SK-N-SH treated with all-trans-retinoic acid at 6 μM for 48 hours (cell line): ENCODE results near the gene WWC2.
A peak's percentile ranks its signal among the peaks of the same experiment; 100 is the strongest.

Experiments
- ATAC-seq: fragments of 200-7000 bp; cut with Tn5 transposase; 3 replicates; pipeline ENCODE4 v1.9.1; 2020; ENCODE audit warnings: mild to moderate bottlenecking, moderate library complexity
- BACH2 ChIP-seq: fragments of 250-450 bp; sonication (Bioruptor Pico); IDR thresholded peaks from 2 replicates; pipeline ENCODE4 v1.9.0; 2021; ENCODE audit warnings: mild to moderate bottlenecking, borderline replicate concordance
- CSDC2 ChIP-seq: fragments of 250-450 bp; sonication (Bioruptor Pico); IDR thresholded peaks from 2 replicates; pipeline ENCODE4 v1.5.0; 2020; ENCODE audit warnings: mild to moderate bottlenecking, moderate library complexity
- ESRRG ChIP-seq: fragments of 250-450 bp; sonication (Bioruptor Pico); IDR thresholded peaks from 2 replicates; pipeline ENCODE4 v1.6.1; 2021; ENCODE audit warnings: mild to moderate bottlenecking
- ISL1 ChIP-seq: fragments of 250-450 bp; sonication (Bioruptor Pico); IDR thresholded peaks from 2 replicates; pipeline ENCODE4 v2.1.2; 2022; ENCODE audit warnings: mild to moderate bottlenecking, moderate library complexity
- PPARA ChIP-seq: fragments of 250-450 bp; sonication (Bioruptor Pico); IDR thresholded peaks from 2 replicates; pipeline ENCODE4 v1.5.0; 2020; ENCODE audit warnings: mild to moderate bottlenecking, borderline replicate concordance
- RARB ChIP-seq: fragments of 250-450 bp; sonication (Bioruptor Pico); IDR thresholded peaks from 2 replicates; pipeline ENCODE4 v1.8.0; 2021; ENCODE audit warnings: mild to moderate bottlenecking, moderate library complexity
- SNAI2 ChIP-seq: fragments of 250-450 bp; sonication (Bioruptor Pico); IDR thresholded peaks from 2 replicates; pipeline ENCODE4 v1.5.0; 2020; ENCODE audit warnings: mild to moderate bottlenecking, moderate library complexity
- TCF4 ChIP-seq: fragments of 250-450 bp; sonication (Bioruptor Pico); IDR thresholded peaks from 2 replicates; pipeline ENCODE4 v1.8.0; 2021; ENCODE audit warnings: mild to moderate bottlenecking, moderate library complexity, borderline replicate concordance
- TOX ChIP-seq: fragments of 250-450 bp; sonication (Bioruptor Pico); IDR thresholded peaks from 2 replicates; pipeline ENCODE4 v1.8.0; 2021; ENCODE audit warnings: mild to moderate bottlenecking, moderate library complexity, borderline replicate concordance
- ZC3H10 ChIP-seq: fragments of 250-450 bp; sonication (Bioruptor Pico); IDR thresholded peaks from 2 replicates; pipeline ENCODE4 v1.5.1; 2021; ENCODE audit warnings: mild to moderate bottlenecking, moderate library complexity
- ZFP3 ChIP-seq: fragments of 250-450 bp; sonication (Bioruptor Pico); IDR thresholded peaks from 2 replicates; pipeline ENCODE4 v1.5.0; 2020; ENCODE audit warnings: mild to moderate bottlenecking, moderate library complexity
- ZFP30 ChIP-seq: fragments of 450-650 bp; formaldehyde crosslinking; IDR thresholded peaks from 2 replicates; pipeline ENCODE4 v1.5.0; 2022; ENCODE audit warnings: mild to moderate bottlenecking, moderate library complexity
- ZNF70 ChIP-seq: fragments of 450-650 bp; formaldehyde crosslinking; IDR thresholded peaks from 2 replicates; pipeline ENCODE4 v1.5.0; 2020; ENCODE audit warnings: mild to moderate bottlenecking, moderate library complexity
- ZNF8 ChIP-seq: fragments of 450-650 bp; formaldehyde crosslinking; IDR thresholded peaks from 2 replicates; pipeline ENCODE4 v1.5.0; 2020; ENCODE audit warnings: mild to moderate bottlenecking, moderate library complexity
- TF ChIP-seq, protein P1 (sequence below): fragments of 250-450 bp; sonication (Bioruptor Pico); IDR thresholded peaks from 2 replicates; pipeline ENCODE4 v1.8.0; 2020; ENCODE audit warnings: mild to moderate bottlenecking, moderate library complexity, borderline replicate concordance
- TF ChIP-seq, protein P2 (sequence below): fragments of 250-450 bp; sonication (Bioruptor Pico); IDR thresholded peaks from 2 replicates; pipeline ENCODE4 v1.5.0; 2020; ENCODE audit warnings: mild to moderate bottlenecking, moderate library complexity
- TF ChIP-seq, protein P3 (sequence below): fragments of 250-450 bp; sonication (Bioruptor Pico); IDR thresholded peaks from 2 replicates; pipeline ENCODE4 v1.8.0; 2021; ENCODE audit warnings: low read depth, mild to moderate bottlenecking, moderate library complexity, borderline replicate concordance
- TF ChIP-seq, protein P4 (sequence below): fragments of 250-450 bp; sonication (Bioruptor Pico); IDR thresholded peaks from 2 replicates; pipeline ENCODE4 v1.5.1; 2020; ENCODE audit warnings: low read depth, mild to moderate bottlenecking, moderate library complexity

Gene WWC2

DNA sequence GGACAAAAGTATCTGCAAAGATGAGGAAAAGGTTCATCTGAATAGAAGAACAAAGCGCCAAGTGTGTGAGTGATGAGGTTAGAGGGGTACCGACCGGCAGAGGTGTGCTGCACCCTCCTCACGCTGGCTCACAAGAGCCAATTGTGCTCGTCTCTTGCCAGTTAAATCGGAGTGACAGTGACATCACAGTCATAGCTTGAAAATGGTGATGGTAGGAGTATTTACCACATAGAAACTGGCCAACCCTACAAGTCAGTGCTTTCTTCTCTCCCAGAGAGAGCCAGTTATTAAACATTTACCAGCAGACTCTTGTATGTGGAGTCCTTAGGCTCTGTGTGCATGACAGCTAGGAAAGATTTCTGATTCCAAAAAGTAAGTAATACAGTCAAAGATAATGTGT lies 188.6 kb downstream of the WWC2 start (continued):
- TF ChIP-seq, protein P1, sequence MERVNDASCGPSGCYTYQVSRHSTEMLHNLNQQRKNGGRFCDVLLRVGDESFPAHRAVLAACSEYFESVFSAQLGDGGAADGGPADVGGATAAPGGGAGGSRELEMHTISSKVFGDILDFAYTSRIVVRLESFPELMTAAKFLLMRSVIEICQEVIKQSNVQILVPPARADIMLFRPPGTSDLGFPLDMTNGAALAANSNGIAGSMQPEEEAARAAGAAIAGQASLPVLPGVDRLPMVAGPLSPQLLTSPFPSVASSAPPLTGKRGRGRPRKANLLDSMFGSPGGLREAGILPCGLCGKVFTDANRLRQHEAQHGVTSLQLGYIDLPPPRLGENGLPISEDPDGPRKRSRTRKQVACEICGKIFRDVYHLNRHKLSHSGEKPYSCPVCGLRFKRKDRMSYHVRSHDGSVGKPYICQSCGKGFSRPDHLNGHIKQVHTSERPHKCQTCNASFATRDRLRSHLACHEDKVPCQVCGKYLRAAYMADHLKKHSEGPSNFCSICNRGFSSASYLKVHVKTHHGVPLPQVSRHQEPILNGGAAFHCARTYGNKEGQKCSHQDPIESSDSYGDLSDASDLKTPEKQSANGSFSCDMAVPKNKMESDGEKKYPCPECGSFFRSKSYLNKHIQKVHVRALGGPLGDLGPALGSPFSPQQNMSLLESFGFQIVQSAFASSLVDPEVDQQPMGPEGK (CRISPR knock-in tag) = no peak

DNA sequence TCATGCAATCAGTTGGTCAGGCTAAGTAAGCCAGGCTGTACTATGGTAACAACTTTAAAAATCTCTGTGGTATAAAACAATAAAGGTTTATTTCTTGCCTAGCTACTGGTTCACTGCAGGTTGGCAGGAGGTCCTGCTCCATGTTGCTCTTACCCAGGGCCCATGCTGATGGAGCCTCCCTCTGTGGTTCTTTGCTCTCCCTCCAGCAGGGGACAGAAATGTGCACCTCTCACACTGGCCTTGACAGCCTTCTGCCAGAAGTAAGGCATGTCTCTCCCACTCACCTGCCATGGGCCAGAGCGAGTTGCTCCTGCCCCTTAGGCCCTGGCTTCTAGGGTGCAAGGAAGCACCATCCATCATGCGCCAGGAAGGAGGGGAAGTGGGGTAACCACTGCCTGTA lies 189.9 kb downstream of the WWC2 start:
- no peak for TF ChIP-seq ISL1 (CRISPR knock-in tag)
- TF ChIP-seq, protein P2, sequence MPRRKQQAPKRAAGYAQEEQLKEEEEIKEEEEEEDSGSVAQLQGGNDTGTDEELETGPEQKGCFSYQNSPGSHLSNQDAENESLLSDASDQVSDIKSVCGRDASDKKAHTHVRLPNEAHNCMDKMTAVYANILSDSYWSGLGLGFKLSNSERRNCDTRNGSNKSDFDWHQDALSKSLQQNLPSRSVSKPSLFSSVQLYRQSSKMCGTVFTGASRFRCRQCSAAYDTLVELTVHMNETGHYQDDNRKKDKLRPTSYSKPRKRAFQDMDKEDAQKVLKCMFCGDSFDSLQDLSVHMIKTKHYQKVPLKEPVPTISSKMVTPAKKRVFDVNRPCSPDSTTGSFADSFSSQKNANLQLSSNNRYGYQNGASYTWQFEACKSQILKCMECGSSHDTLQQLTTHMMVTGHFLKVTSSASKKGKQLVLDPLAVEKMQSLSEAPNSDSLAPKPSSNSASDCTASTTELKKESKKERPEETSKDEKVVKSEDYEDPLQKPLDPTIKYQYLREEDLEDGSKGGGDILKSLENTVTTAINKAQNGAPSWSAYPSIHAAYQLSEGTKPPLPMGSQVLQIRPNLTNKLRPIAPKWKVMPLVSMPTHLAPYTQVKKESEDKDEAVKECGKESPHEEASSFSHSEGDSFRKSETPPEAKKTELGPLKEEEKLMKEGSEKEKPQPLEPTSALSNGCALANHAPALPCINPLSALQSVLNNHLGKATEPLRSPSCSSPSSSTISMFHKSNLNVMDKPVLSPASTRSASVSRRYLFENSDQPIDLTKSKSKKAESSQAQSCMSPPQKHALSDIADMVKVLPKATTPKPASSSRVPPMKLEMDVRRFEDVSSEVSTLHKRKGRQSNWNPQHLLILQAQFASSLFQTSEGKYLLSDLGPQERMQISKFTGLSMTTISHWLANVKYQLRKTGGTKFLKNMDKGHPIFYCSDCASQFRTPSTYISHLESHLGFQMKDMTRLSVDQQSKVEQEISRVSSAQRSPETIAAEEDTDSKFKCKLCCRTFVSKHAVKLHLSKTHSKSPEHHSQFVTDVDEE (CRISPR knock-in tag) = no peak

DNA sequence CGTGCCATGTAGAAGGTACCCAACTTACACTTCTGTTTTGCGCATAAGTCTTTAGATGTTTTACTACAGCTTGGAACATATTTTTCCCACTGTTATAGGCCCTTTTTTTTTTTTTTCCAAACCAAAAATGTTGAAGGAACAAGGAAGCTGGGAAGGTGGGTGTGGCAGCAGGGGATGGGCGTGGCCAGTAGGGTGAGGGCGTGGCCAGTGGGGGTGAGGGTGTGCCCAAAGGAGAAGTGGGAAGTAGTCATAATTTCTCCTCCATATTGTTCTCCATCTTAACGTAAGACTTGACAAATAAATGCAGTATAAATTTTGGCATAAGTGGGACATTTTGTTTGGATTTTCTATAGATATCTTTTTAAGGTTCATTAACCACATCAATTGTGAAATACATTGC lies 190.6 kb downstream of the WWC2 start:
- TF ChIP-seq, protein P3, sequence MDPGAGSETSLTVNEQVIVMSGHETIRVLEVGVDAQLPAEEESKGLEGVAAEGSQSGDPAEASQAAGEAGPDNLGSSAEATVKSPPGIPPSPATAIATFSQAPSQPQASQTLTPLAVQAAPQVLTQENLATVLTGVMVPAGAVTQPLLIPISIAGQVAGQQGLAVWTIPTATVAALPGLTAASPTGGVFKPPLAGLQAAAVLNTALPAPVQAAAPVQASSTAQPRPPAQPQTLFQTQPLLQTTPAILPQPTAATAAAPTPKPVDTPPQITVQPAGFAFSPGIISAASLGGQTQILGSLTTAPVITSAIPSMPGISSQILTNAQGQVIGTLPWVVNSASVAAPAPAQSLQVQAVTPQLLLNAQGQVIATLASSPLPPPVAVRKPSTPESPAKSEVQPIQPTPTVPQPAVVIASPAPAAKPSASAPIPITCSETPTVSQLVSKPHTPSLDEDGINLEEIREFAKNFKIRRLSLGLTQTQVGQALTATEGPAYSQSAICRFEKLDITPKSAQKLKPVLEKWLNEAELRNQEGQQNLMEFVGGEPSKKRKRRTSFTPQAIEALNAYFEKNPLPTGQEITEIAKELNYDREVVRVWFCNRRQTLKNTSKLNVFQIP (CRISPR knock-in tag) = no peak
- no peak for TF ChIP-seq PPARA (CRISPR knock-in tag)
- TF ChIP-seq ZFP30 = no peak
- TF ChIP-seq RARB (CRISPR knock-in tag) = no peak
- no peak for TF ChIP-seq TCF4
- no peak for TF ChIP-seq BACH2
- TF ChIP-seq ZFP3 = no peak
- TF ChIP-seq ZC3H10 = no peak
- TF ChIP-seq, protein P1 (CRISPR knock-in tag) = no peak
- TF ChIP-seq ZNF8 (CRISPR knock-in tag) = no peak
- TF ChIP-seq ESRRG (CRISPR knock-in tag) = no peak
- no peak for TF ChIP-seq CSDC2 (CRISPR knock-in tag)
- no peak for TF ChIP-seq SNAI2 (CRISPR knock-in tag)
- TF ChIP-seq, protein P4, sequence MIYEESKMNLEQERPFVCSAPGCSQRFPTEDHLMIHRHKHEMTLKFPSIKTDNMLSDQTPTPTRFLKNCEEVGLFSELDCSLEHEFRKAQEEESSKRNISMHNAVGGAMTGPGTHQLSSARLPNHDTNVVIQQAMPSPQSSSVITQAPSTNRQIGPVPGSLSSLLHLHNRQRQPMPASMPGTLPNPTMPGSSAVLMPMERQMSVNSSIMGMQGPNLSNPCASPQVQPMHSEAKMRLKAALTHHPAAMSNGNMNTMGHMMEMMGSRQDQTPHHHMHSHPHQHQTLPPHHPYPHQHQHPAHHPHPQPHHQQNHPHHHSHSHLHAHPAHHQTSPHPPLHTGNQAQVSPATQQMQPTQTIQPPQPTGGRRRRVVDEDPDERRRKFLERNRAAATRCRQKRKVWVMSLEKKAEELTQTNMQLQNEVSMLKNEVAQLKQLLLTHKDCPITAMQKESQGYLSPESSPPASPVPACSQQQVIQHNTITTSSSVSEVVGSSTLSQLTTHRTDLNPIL (CRISPR knock-in tag) = no peak
- no peak for TF ChIP-seq ISL1 (CRISPR knock-in tag)
- TF ChIP-seq, protein P2 (CRISPR knock-in tag) = no peak
- TF ChIP-seq TOX = no peak
- TF ChIP-seq ZNF70 = no peak

More for the DNA sequence above, 189.9 kb downstream of the WWC2 start:
- 0 out of 3 replicates have a peak, but pooled peaks have one; percentile 26 for ATAC-seq

More for the DNA sequence above, 190.6 kb downstream of the WWC2 start:
- ATAC-seq = peak; percentile 58; the same call in 2 of the 3 replicates
